ENCODE measurements around the gene FARP2.

DNA sequence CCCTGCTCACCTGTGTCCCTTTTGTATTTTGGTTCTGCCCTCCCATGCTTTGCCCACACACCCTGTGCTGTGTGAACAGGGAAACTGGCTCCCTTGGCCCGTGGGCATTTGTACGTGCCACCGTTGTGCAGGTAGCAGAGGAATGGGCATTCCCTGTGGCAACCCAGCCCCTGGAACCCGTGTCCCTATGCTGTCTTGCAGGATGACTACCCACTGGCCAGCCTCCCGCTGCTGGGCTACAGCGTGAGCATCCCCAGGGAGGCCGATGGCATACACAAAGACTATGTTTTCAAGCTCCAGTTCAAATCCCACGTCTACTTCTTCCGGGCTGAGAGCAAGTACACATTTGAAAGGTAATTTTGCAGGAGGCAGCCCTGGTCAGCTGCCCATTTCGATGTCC lies 137.0 kb downstream of the FARP2 start:
- TF ChIP-seq, protein P1, sequence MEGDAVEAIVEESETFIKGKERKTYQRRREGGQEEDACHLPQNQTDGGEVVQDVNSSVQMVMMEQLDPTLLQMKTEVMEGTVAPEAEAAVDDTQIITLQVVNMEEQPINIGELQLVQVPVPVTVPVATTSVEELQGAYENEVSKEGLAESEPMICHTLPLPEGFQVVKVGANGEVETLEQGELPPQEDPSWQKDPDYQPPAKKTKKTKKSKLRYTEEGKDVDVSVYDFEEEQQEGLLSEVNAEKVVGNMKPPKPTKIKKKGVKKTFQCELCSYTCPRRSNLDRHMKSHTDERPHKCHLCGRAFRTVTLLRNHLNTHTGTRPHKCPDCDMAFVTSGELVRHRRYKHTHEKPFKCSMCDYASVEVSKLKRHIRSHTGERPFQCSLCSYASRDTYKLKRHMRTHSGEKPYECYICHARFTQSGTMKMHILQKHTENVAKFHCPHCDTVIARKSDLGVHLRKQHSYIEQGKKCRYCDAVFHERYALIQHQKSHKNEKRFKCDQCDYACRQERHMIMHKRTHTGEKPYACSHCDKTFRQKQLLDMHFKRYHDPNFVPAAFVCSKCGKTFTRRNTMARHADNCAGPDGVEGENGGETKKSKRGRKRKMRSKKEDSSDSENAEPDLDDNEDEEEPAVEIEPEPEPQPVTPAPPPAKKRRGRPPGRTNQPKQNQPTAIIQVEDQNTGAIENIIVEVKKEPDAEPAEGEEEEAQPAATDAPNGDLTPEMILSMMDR (IDR thresholded peaks at IDR 0.05) = no peak
- no peak for TF ChIP-seq POLR2A (IDR thresholded peaks at IDR 0.05)
